ENCODE measurements around the gene RIOK2.

RIOK2 gene

DNA sequence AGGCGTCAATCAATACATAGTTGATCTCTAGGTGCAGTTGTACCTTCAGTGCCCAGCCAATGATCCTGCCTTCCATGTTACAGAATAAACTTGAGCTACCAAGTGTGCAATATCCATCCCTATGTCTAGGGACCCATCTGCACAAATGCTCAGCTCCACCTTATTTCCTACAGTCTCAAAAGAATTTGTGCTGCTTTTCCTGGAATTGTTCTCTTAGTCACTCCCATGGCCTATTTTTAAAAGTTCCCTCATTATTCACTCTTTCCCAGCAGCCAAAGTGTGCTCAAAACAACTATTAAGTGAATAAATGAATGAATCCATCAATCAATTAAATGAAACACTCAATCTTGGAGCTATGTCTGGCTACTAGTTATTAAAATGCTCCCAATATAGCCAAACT lies 55.3 kb downstream of the RIOK2 start:
- ATAC-seq (ENCODE audit: low read depth) = no peak
- peaks cover 14% of the 10 kb centered on the region for H3K27me3 Mint-ChIP-seq

DNA sequence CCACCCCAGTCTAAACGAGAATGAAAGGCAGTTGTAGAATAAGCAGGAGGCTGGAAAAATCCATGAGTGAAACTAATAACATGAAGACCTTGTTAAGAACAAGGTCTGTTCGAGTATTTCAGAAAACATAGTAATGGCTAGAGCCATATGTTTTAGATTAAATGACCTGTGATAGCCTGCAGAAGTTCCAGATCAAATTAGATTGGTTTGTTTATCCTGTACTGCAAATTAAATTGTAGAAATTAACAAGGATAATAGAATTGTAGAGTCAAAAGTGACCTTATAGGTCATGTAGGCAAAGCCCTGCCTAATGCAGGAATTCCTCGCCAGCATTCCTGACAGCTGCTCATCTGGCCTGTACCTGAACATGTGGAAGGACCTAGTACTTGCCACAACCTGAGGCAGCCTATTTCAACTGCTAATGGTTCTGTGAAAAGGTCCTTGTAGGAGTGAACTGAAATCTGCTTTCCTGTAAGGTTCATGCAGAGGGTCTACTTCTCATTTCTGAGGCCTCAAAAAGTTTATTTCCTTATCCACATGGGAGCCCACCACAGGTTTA lies 57.8 kb downstream of the RIOK2 start:
- H3K36me3 Mint-ChIP-seq = peaks cover 3% of the 10 kb centered on the region
- no peak for ATAC-seq (ENCODE audit: low read depth)
- peaks cover 6% of the 10 kb centered on the region for H3K4me1 Mint-ChIP-seq

More for the DNA sequence above, 55.3 kb downstream of the RIOK2 start:
- H3K27ac Mint-ChIP-seq = no peak overlapping the region
- H3K36me3 Mint-ChIP-seq = peaks cover 3% of the 10 kb centered on the region
- no peak for DNase-seq (ENCODE audit: low spot score in 2 of 2)
- H3K9me3 Mint-ChIP-seq = no peaks in the 10 kb centered on the region
- peaks cover 6% of the 10 kb centered on the region for H3K4me1 Mint-ChIP-seq
- no peak overlapping the region for H3K4me3 Mint-ChIP-seq

DNA sequence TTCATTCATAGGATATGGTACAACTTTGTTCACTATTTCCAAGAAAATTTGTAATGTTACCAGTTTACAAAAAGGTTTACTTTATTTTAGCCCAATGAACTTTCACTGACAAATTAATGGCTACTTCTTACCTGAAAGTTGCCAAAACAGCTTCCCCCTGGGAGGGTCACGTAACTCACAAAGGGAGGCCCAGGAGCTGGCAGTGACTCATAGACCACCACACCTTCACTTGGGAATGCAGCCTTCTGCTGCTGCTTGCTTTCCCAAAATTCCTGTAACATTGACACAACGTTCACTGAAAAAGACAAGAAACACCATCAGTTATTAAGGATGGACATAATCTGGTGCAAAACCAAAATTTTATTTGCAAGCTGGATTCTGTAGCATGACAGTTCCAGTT lies 58.7 kb downstream of the RIOK2 start:
- Mint-ChIP-seq H3K9me3 (no peaks in the 10 kb centered on the region), H3K27me3 (peaks cover 11% of the 10 kb centered on the region), H3K27ac (no peak overlapping the region), H3K4me3 (no peak overlapping the region), H3K4me1 (peaks cover 6% of the 10 kb centered on the region), H3K36me3 (peaks cover 3% of the 10 kb centered on the region)
- ATAC-seq (ENCODE audit: low read depth) = no peak
- no peak for DNase-seq (ENCODE audit: low spot score in 2 of 2)

More for the DNA sequence above, 57.8 kb downstream of the RIOK2 start:
- DNase-seq (ENCODE audit: low spot score in 2 of 2) = no peak
- no peaks in the 10 kb centered on the region for H3K9me3 Mint-ChIP-seq
- no peak overlapping the region for H3K27ac Mint-ChIP-seq
- H3K4me3 Mint-ChIP-seq = no peak overlapping the region
- peaks cover 11% of the 10 kb centered on the region for H3K27me3 Mint-ChIP-seq

DNA sequence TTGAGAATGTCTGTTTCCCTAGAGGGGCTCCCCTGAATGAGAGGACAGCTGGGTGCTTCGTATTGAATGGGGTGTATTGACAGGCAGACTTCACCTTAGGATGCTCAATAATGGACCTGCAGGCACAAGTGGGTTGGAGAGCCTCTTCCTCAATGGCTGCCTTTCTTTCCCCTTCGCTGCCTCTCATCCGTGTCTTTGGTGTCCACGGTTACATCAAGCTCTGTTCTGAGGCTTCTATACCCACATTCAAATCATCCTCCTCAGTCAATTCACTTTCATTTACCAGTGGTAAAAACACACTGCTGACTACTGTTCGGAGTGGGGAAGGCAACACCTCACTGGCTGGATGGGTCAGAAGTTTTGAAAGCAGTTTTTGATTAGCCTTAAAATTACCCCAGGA lies 61.2 kb downstream of the RIOK2 start:
- no peak for DNase-seq (ENCODE audit: low spot score in 2 of 2)
- Mint-ChIP-seq H3K4me1 (peaks cover 4% of the 10 kb centered on the region), H3K27ac (no peak overlapping the region), H3K36me3 (peaks cover 2% of the 10 kb centered on the region), H3K4me3 (no peak overlapping the region), H3K27me3 (peaks cover 5% of the 10 kb centered on the region), H3K9me3 (no peaks in the 10 kb centered on the region)
- ATAC-seq (ENCODE audit: low read depth) = no peak

DNA sequence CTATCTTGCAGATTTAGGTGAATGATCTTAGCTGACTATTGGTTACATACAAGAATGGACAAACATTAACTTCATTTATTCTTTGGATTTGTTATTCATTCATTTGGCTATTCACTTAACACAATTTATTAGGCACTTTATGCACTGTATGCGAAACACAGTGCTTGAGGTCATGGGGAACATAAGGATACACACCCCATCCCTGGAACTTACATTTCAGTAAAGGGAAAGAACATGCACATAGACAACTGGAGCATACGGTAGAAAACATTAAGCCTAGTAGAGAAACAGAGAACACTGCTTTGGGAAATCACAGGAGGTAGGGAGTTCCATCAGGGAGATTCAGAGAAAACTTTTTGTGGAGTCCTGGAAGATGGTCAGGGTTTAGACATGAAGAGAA lies 62.9 kb downstream of the RIOK2 start:
- ATAC-seq (ENCODE audit: low read depth) (no peak), DNase-seq (ENCODE audit: low spot score in 2 of 2) (no peak)
- peaks cover 4% of the 10 kb centered on the region for H3K4me1 Mint-ChIP-seq
- no peak overlapping the region for H3K27ac Mint-ChIP-seq
- peaks cover 2% of the 10 kb centered on the region for H3K27me3 Mint-ChIP-seq
- peaks cover 2% of the 10 kb centered on the region for H3K36me3 Mint-ChIP-seq
- no peak overlapping the region for H3K4me3 Mint-ChIP-seq
- H3K9me3 Mint-ChIP-seq = no peaks in the 10 kb centered on the region

DNA sequence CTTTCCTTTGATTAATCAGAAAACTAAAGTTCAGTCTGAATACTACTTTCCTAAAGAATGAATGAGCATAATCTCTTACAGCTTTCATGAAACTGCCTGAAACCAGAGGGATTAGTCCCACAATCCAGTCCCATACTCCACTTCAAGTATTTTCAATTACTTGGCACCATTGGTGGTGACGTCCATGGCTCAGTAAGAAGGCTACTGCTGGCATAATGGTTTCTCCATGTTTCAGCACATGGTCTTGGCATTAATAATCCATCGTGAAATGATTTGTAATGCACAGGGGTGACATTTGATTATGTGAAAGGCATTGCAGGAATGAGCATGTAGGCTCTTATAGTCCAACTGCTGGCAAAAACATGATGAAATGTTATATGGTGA lies 64.0 kb downstream of the RIOK2 start:
- no peaks in the 10 kb centered on the region for H3K9me3 Mint-ChIP-seq
- no peak overlapping the region for H3K4me3 Mint-ChIP-seq
- ATAC-seq (ENCODE audit: low read depth) (no peak), DNase-seq (ENCODE audit: low spot score in 2 of 2) (no peak)
- peaks cover 4% of the 10 kb centered on the region for H3K4me1 Mint-ChIP-seq
- peak overlapping the region; percentile 5 for H3K27ac Mint-ChIP-seq
- H3K36me3 Mint-ChIP-seq = peaks cover 2% of the 10 kb centered on the region
- peaks cover 2% of the 10 kb centered on the region for H3K27me3 Mint-ChIP-seq

DNA sequence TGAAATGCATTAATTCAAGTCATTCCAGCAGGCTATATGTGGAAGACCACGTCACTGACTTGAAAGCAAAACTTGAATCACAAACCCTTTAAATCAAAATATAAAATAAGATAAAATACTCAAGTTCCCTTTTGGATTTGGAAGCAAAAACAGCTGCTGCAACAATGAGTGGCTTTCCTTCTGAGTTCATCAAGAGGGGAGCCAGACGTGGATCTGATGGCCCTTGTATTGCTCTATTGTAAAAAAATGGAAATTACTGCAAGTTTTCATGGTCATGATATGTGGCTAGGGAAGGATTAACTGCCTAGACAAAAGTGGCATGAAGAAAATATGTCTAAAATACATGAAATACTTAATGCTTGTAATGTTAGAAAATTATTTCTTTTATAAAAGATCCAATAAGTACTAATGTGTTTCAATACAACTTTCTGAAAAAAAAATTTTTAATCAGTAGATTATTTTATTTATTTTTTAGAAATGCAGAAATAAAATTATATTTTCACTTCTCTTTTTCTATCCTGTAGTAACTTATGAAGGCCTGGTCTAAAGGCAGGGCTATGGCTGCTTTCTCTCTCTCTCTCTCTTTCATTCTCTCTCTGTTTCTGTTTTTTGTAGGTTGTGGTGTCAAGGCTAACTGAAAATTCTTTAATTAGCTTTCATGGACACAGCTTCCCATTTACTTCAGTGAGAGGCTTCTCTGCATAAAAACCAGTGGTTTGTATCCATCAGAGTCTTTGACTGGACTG lies 64.6 kb downstream of the RIOK2 start:
- Mint-ChIP-seq H3K4me1 (peaks cover 4% of the 10 kb centered on the region), H3K4me3 (no peak overlapping the region), H3K27me3 (no peaks in the 10 kb centered on the region), H3K27ac (peak overlapping the region; percentile 5), H3K36me3 (no peaks in the 10 kb centered on the region), H3K9me3 (no peaks in the 10 kb centered on the region)
- ATAC-seq (ENCODE audit: low read depth) (peak; percentile 68), DNase-seq (ENCODE audit: low spot score in 2 of 2) (no peak)

DNA sequence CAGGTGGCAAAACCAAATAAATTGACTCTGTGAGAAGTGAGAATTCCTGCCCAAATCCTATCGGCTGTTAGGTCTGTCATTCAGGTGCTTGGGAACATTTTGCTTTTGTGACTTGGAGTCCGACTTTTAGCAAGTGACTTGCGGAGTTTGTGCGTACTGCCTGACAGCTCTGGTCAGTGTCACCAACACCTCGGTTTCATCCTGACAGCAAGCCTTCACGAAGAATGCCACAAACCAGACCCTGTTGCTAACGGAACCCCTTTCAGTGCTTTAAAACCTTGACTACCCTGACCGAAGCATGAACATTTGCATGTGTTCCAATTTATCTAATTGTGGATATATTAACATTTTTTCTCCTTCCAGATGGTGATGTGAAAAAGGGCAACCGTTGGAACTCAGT lies 67.1 kb downstream of the RIOK2 start:
- H3K27me3 Mint-ChIP-seq = no peaks in the 10 kb centered on the region
- ATAC-seq (ENCODE audit: low read depth) = no peak
- H3K4me3 Mint-ChIP-seq = no peak overlapping the region
- peaks cover 4% of the 10 kb centered on the region for H3K4me1 Mint-ChIP-seq
- no peaks in the 10 kb centered on the region for H3K9me3 Mint-ChIP-seq
- H3K27ac Mint-ChIP-seq = no peak overlapping the region
- no peak for DNase-seq (ENCODE audit: low spot score in 2 of 2)
- H3K36me3 Mint-ChIP-seq = no peaks in the 10 kb centered on the region

DNA sequence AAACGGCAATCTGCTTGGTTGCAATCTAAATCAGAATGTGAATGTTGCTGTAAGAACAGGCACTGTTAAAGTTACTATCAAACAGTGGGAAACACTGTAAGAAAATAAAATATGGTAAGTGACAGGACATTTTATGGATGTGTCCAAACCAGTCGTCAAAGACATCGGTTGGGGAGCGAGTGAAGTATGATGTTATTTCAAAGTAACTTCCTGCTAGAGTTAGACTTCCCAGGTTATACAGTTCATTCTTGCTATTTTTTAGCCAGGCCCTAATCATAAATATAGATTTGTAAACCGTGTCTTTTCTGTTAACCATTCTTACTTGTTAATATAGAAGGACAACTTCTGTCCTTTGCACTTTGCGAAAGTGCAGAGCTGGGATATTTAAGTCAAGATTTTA lies 70.8 kb downstream of the RIOK2 start:
- H3K4me3 Mint-ChIP-seq = no peak overlapping the region
- peaks cover 3% of the 10 kb centered on the region for H3K36me3 Mint-ChIP-seq
- DNase-seq (ENCODE audit: low spot score in 2 of 2) (no peak), ATAC-seq (ENCODE audit: low read depth) (no peak)
- peaks cover 1% of the 10 kb centered on the region for H3K27me3 Mint-ChIP-seq
- H3K4me1 Mint-ChIP-seq = no peaks in the 10 kb centered on the region
- H3K27ac Mint-ChIP-seq = no peak overlapping the region
- no peaks in the 10 kb centered on the region for H3K9me3 Mint-ChIP-seq

DNA sequence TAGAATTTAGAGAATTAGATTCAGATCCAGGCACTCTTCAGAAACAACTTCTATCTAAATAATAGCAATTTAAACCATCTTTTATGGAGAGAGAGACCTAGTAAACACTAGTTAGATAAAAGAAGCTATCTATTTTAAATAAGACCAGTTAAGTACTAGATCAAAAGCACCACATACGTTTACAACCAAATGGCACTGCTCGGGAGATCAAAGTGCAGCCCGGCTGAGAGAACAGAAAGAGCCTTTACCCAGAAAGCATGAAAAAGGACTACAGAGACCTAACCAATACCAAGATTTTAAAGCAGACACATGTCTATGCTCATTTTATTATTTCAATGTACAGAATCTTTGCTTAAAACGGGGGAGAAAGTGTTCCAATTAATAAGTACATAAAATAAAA lies 71.4 kb downstream of the RIOK2 start:
- ATAC-seq (ENCODE audit: low read depth) = no peak
- H3K9me3 Mint-ChIP-seq = no peaks in the 10 kb centered on the region
- no peak overlapping the region for H3K4me3 Mint-ChIP-seq
- H3K36me3 Mint-ChIP-seq = peaks cover 3% of the 10 kb centered on the region
- peaks cover 1% of the 10 kb centered on the region for H3K27me3 Mint-ChIP-seq
- H3K4me1 Mint-ChIP-seq = no peaks in the 10 kb centered on the region
- no peak overlapping the region for H3K27ac Mint-ChIP-seq
- DNase-seq (ENCODE audit: low spot score in 2 of 2) = no peak

DNA sequence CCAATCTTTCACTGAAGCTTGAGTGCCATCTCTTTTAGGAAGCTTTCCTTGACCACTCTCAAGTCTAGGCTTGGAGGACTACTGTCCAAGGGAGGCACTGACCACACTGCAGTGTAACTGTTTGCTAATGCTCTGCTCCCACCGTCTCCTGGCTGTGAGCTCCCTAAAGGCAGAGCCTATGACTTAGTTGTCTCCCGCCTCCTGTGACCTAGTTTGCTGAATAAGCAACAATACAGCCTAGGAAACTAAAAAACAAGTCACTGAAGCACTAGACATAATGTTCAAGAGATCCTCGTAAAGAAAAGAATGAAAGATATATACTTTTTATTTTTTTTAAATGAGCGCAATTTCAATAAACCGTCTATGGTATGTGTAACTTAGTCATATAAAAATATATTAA lies 72.0 kb downstream of the RIOK2 start:
- no peak overlapping the region for H3K4me3 Mint-ChIP-seq
- no peaks in the 10 kb centered on the region for H3K9me3 Mint-ChIP-seq
- peaks cover 3% of the 10 kb centered on the region for H3K36me3 Mint-ChIP-seq
- H3K27me3 Mint-ChIP-seq = peaks cover 1% of the 10 kb centered on the region
- H3K27ac Mint-ChIP-seq = no peak overlapping the region
- ATAC-seq (ENCODE audit: low read depth) = no peak
- no peak for DNase-seq (ENCODE audit: low spot score in 2 of 2)
- no peaks in the 10 kb centered on the region for H3K4me1 Mint-ChIP-seq
